ENCODE results near the gene ZNF641.
A peak's percentile ranks its signal among the peaks of the same experiment; 100 is the strongest.

ZNF641 gene

GRCh38 chr12:48350249-48351021 lies at the start of gene ZNF641:
Gene ZNF641, minus strand, starts transcription at chr12:48350919. Its CDS starts 2,829 bp downstream, at chr12:48348090.
- peak; percentile 67 for DNase-seq

GRCh38 chr12:48390026-48390425 lies 39.3 kb upstream of the ZNF641 start:
- no peak for DNase-seq

GRCh38 chr12:48389409-48389808 lies 38.7 kb upstream of the ZNF641 start:
- DNase-seq, result no peak

- no peak for DNase-seq
Measured at GRCh38 chr12:48388938-48389337, 38.2 kb upstream of the ZNF641 start.

GRCh38 chr12:48388460-48388859 lies 37.7 kb upstream of the ZNF641 start:
- no peak for DNase-seq

- no peak for DNase-seq
Measured at GRCh38 chr12:48380596-48380995, 29.9 kb upstream of the ZNF641 start.

GRCh38 chr12:48379794-48380193 lies 29.1 kb upstream of the ZNF641 start:
- no peak for DNase-seq

- DNase-seq, result no peak
Measured at GRCh38 chr12:48377646-48378045, 26.9 kb upstream of the ZNF641 start.

- DNase-seq, result no peak
Measured at GRCh38 chr12:48374164-48374563, 23.4 kb upstream of the ZNF641 start.

GRCh38 chr12:48366131-48366530 lies 15.4 kb upstream of the ZNF641 start:
- DNase-seq, result no peak

GRCh38 chr12:48361664-48362339 lies 11.1 kb upstream of the ZNF641 start:
- DNase-seq, result no peak

- DNase-seq, result no peak
Measured at GRCh38 chr12:48358937-48359513, 8.3 kb upstream of the ZNF641 start.

- no peak for DNase-seq
Measured at GRCh38 chr12:48356041-48356768, 5.5 kb upstream of the ZNF641 start.

GRCh38 chr12:48352157-48352760 lies 1.5 kb upstream of the ZNF641 start:
- no peak for DNase-seq

- no peak for DNase-seq
Measured at GRCh38 chr12:48351022-48351708, 446 bp upstream of the ZNF641 start.

- no peak for DNase-seq
Measured at GRCh38 chr12:48349471-48349870, 1.2 kb downstream of the ZNF641 start.

- no peak for DNase-seq
Measured at GRCh38 chr12:48342980-48343379, 7.7 kb downstream of the ZNF641 start.

GRCh38 chr12:48340943-48341342 lies 9.8 kb downstream of the ZNF641 start:
- DNase-seq, result no peak

GRCh38 chr12:48339442-48340117 lies 11.1 kb downstream of the ZNF641 start:
- DNase-seq, result no peak

- no peak for DNase-seq
Measured at GRCh38 chr12:48336564-48336963, 14.2 kb downstream of the ZNF641 start.

GRCh38 chr12:48336061-48336460 lies 14.7 kb downstream of the ZNF641 start:
- no peak for DNase-seq

GRCh38 chr12:48334808-48335207 lies 15.9 kb downstream of the ZNF641 start:
- DNase-seq, result no peak

Data from activated T-cell treated with anti-CD3 and anti-CD28 coated beads for 4 hours (primary cell).